A549 (cell line): ENCODE data around the gene ALCAM. TPM values are rescaled to one million over a fixed set of nuclear protein-coding genes. Genes with fewer than 3 reads are reported as not detected.
A peak's percentile ranks its signal among the peaks of the same experiment; 100 is the strongest.

Source experiments
- ATAC-seq, 2 experiments: fragments of 200-7000 bp in 1 of 2; fragments of >200 bp in 1 of 2; cut with Nextera tagmentation in 1 of 2; cut with Tn5 transposase in 1 of 2; 3 replicates each; pipeline versions ENCODE4 v1.8.0 to v1.9.1; 2018 to 2020; ENCODE audit warnings: mild to moderate bottlenecking in 1 of 2, moderate library complexity in 1 of 2
- CTCF ChIA-PET: fragments of 300-600 bp; sonication (Branson Sonifier 250); formaldehyde crosslinking; extraction: SDS; loops from one replicate; lab custom pipeline; 2021; ENCODE audit warnings: antibody characterized with exemption, inconsistent platforms; lab: Yijun Ruan, JAX
- POLR2A ChIA-PET: fragments of 350-600 bp; formaldehyde crosslinking; extraction: SDS; loops from one replicate; lab custom pipeline; 2021; ENCODE audit warnings: antibody characterized with exemption, inconsistent platforms; lab: Yijun Ruan, JAX
- DNase-seq, 2 experiments: peaks; one replicate each; pipeline versions ENCODE4 v3.0.0 to v3.0.0-alpha.2; 2011 to 2016; ENCODE audit warnings: low read depth in 1 of 2, low spot score in 1 of 2
- FAIRE-seq: peaks from 2 replicates; lab custom pipeline; 2011; peaks lifted over from hg19 to GRCh38; lab: Jason Lieb, UNC
- H3K27ac ChIP-seq, 2 experiments: fragments of >200 bp; sonication (Bioruptor Twin); formaldehyde crosslinking; 3 replicates each; pipeline ENCODE4 v1.5.1; 2016 to 2017
- H3K4me1 ChIP-seq: fragments of >200 bp; sonication (Bioruptor Twin); formaldehyde crosslinking; 3 replicates; pipeline ENCODE4 v1.6.1; 2016
- H3K4me2 ChIP-seq: fragments of >200 bp; sonication (Bioruptor Twin); formaldehyde crosslinking; 3 replicates; pipeline ENCODE4 v1.6.1; 2016
- H3K4me3 ChIP-seq: fragments of >200 bp; sonication (Bioruptor Twin); formaldehyde crosslinking; 3 replicates; pipeline ENCODE4 v1.5.1; 2016
- H3K9me3 ChIP-seq: fragments of >200 bp; sonication (Bioruptor Twin); formaldehyde crosslinking; 3 replicates; pipeline ENCODE4 v1.6.1; 2016
- BHLHE40 ChIP-seq: IDR thresholded peaks from 2 replicates; pipeline ENCODE4 v1.6.1; 2012; ENCODE audit warnings: low read depth, low read length, inconsistent platforms
- CEBPB ChIP-seq, 2 experiments: fragments of >200 bp in 1 of 2; sonication (Bioruptor Twin) in 1 of 2; formaldehyde crosslinking in 1 of 2; IDR thresholded peaks; 2 replicates each; pipeline ENCODE4 v1.6.1; 2012 to 2016
- EHF ChIP-seq: fragments of 250-450 bp; sonication (Bioruptor Pico); IDR thresholded peaks from 2 replicates; pipeline ENCODE4 v1.5.0; 2020; ENCODE audit warnings: mild to moderate bottlenecking
- EHMT2 ChIP-seq: fragments of 200-600 bp; sonication (generic); IDR thresholded peaks from 2 replicates; pipeline ENCODE4 v1.6.1; 2016; ENCODE audit warnings: antibody characterized with exemption, low read depth, mild to moderate bottlenecking, moderate library complexity
- HDAC2 ChIP-seq: fragments of 200-600 bp; sonication (generic); IDR thresholded peaks from 2 replicates; pipeline ENCODE4 v1.6.1; 2016
- HOXB13 ChIP-seq: fragments of 250-450 bp; sonication (Bioruptor Pico); IDR thresholded peaks from 2 replicates; pipeline ENCODE4 v1.5.0; 2020; ENCODE audit warnings: low read depth, mild to moderate bottlenecking, moderate library complexity
- HOXB5 ChIP-seq: fragments of 250-450 bp; sonication (Bioruptor Pico); IDR thresholded peaks from 2 replicates; pipeline ENCODE4 v1.5.0; 2020; ENCODE audit warnings: mild to moderate bottlenecking, moderate library complexity
- JUNB ChIP-seq: fragments of >200 bp; sonication (Bioruptor Twin); formaldehyde crosslinking; IDR thresholded peaks from 2 replicates; pipeline ENCODE4 v1.6.1; 2016
- KDM1A ChIP-seq: fragments of 200-600 bp; sonication (generic); IDR thresholded peaks from 2 replicates; pipeline ENCODE4 v1.6.1; 2016; ENCODE audit warnings: low read depth, mild to moderate bottlenecking
- MAFK ChIP-seq: fragments of 450-650 bp; IDR thresholded peaks from 2 replicates; pipeline ENCODE4 v1.6.1; 2014; ENCODE audit not compliant: partially characterized antibody
- MYC ChIP-seq: IDR thresholded peaks from 2 replicates; pipeline ENCODE4 v1.6.1; 2012; ENCODE audit warnings: mild to moderate bottlenecking, inconsistent platforms, low read length, improper control_type of control experiment, borderline replicate concordance
- NPAS2 ChIP-seq: fragments of 250-450 bp; sonication (Bioruptor Pico); IDR thresholded peaks from 2 replicates; pipeline ENCODE4 v1.8.0; 2022; ENCODE audit warnings: mild to moderate bottlenecking, moderate library complexity, borderline replicate concordance
- RAD21 ChIP-seq, 2 experiments: fragments of >200 bp in 1 of 2; sonication (Bioruptor Twin) in 1 of 2; formaldehyde crosslinking in 1 of 2; IDR thresholded peaks in 1 of 2; conservative IDR thresholded peaks in 1 of 2; 2 replicates in 1 of 2; 3 replicates in 1 of 2; pipeline ENCODE4 v1.6.1; 2012 to 2018; ENCODE audit warnings: inconsistent platforms in 1 of 2
- RCOR1 ChIP-seq: fragments of 150-350 bp; IDR thresholded peaks from 2 replicates; pipeline ENCODE4 v1.6.1; 2014; ENCODE audit warnings: antibody characterized with exemption, low read length, low read depth
- SREBF2 ChIP-seq: fragments of 450-650 bp; IDR thresholded peaks from 2 replicates; pipeline ENCODE4 v1.6.1; 2014; ENCODE audit warnings: mild to moderate bottlenecking, moderate library complexity
- TFCP2L1 ChIP-seq: fragments of 250-450 bp; sonication (Bioruptor Pico); IDR thresholded peaks from 2 replicates; pipeline ENCODE4 v1.5.0; 2021; ENCODE audit warnings: mild to moderate bottlenecking
- ZNF302 ChIP-seq: fragments of 250-450 bp; sonication (Bioruptor Pico); IDR thresholded peaks from 2 replicates; pipeline ENCODE4 v1.9.0; 2021; ENCODE audit warnings: inconsistent platforms, mild to moderate bottlenecking, moderate library complexity
- ZSCAN20 ChIP-seq: fragments of 250-450 bp; sonication (Bioruptor Pico); IDR thresholded peaks from 2 replicates; pipeline ENCODE4 v1.8.0; 2022; ENCODE audit warnings: mild to moderate bottlenecking, moderate library complexity
- WGBS: methylation state at CpG from one replicate; pipeline ENCODE4 v1.1.6; 2017; ENCODE audit errors: missing lambda C conversion rate; 5-methylcytosine and 5-hydroxymethylcytosine counted together
- polyA plus RNA-seq, 4 experiments: library from polyadenylated mRNA; depleted of rRNA in 3 of 4; stranded (reverse); fragments of >200 nt; fragmentation: RNase III in 1 of 4; extraction: RNeasy Plus Mini Kit Qiagen cat#74134 plus additional on column Dnase treatment in 1 of 4; gene quantifications; 2 replicates in 3 of 4; 3 replicates in 1 of 4; pipeline ENCODE4 v1.2.3, GENCODE V29; 2011 to 2017
- TF ChIP-seq, protein P1 (sequence below): IDR thresholded peaks from 2 replicates; pipeline ENCODE4 v1.6.1; 2012
- TF ChIP-seq, protein P2 (sequence below): fragments of >200 bp; sonication (Bioruptor Twin); formaldehyde crosslinking; IDR thresholded peaks from 3 replicates; pipeline ENCODE4 v1.6.1; 2016
- TF ChIP-seq, protein P3 (sequence below): fragments of 250-450 bp; sonication (Bioruptor Pico); IDR thresholded peaks from 2 replicates; pipeline ENCODE4 v1.5.0; 2020; ENCODE audit warnings: low read depth, mild to moderate bottlenecking, moderate library complexity
- TF ChIP-seq, protein P4 (sequence below): fragments of 150-350 bp; IDR thresholded peaks from 2 replicates; pipeline ENCODE4 v1.6.1; 2014; ENCODE audit warnings: low read depth, mild to moderate bottlenecking, low read length

ALCAM gene
- polyA plus RNA-seq, 2 of the 4 experiments (the other 2 are of a cell fraction) = 57.1 to 145 TPM

DNA sequence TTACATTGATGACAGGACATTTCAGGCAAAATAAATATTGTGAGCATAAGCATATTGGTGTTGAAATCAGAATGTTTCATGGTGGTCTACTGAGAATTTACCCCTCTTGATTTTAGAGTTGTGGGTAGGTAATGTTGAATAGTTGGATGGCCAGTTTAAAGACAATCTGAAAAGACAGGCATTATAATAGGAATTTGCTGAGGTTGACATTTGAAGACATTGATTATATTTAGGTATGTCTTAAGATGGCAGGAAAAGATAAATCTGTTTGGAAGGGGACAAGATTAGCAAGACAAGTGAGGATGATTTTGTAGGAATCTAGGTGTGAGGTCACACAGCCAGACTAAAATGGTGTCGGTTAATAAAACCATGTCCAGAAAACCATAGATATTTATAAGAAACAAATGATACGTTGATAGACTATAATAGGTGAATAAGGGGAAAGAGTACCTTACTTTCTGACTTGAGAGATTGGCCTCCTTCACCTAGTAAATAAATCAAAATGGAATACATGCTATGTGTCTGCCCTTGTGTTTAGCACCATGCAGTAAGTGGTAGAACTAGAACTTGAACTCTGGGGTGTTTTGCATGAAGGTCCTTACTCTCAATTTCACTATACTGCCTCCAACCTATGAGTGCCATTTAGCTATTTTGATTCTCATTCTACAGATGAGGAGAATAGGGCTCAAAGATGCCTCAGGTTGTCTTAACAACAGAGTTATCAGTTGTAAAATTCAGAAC is 57.9 kb downstream of the ALCAM start:
- no peak for DNase-seq
- no peak for ATAC-seq
- TF ChIP-seq MAFK (peak; percentile 72), HOXB13 (CRISPR knock-in tag) (no peak), JUNB (no peak), MYC (no peak)
- Histone ChIP-seq H3K4me2 (no peak overlapping the region), H3K9me3 (no peaks in the 10 kb centered on the region), H3K4me1 (peaks cover 41% of the 10 kb centered on the region), H3K27ac (no peak overlapping the region), H3K4me3 (no peak overlapping the region)
- ChIA-PET POLR2A (no interaction called here), CTCF (no interaction called here)
- WGBS = 46% methylated on average over 2 of the region's 2 CpGs
- no peak for FAIRE-seq

DNA sequence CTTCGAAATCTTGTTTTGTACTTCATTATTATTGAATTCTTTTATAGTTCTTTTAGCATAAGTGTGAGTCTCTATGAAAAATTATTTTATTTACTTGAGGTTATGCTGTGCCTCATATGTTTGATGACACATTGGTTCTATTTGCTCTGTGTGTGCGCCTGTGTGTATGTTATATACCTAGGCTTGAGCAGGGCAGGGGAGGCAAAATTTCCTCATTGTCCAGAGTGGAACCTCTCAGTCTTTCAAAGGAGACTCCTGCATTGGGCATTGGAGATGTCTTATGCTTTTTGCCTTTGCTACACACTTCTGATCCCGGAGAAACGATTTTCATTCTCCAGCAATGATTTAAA is 58.4 kb downstream of the ALCAM start:
- WGBS = 73% methylated on average over 4 of the region's 4 CpGs
- TF ChIP-seq BHLHE40 (no peak), CEBPB (IDR thresholded peaks at IDR 0.05) (no peak)
- TF ChIP-seq, protein P1, sequence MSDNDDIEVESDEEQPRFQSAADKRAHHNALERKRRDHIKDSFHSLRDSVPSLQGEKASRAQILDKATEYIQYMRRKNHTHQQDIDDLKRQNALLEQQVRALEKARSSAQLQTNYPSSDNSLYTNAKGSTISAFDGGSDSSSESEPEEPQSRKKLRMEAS = no peak
- 0 out of 6 replicates have a peak overlapping the region, but pooled peaks of 1 of the 2 experiments have one; percentile 37 for H3K27ac ChIP-seq
- H3K4me3 ChIP-seq = no peak overlapping the region
- ATAC-seq (peak in 1 of 2 experiments; percentile 38; a peak in 2 of 6 replicates), FAIRE-seq (no peak), DNase-seq (no peak)
- H3K4me1 ChIP-seq = peaks cover 47% of the 10 kb centered on the region
- H3K4me2 ChIP-seq = no peak overlapping the region
- ChIA-PET CTCF (interaction anchor here (0.6 kb wide), 1 partner anchor 167 kb away, joined by 3 read pairs; no protein-coding TSS in a partner anchor), POLR2A (no interaction called here)
- no peaks in the 10 kb centered on the region for H3K9me3 ChIP-seq

DNA sequence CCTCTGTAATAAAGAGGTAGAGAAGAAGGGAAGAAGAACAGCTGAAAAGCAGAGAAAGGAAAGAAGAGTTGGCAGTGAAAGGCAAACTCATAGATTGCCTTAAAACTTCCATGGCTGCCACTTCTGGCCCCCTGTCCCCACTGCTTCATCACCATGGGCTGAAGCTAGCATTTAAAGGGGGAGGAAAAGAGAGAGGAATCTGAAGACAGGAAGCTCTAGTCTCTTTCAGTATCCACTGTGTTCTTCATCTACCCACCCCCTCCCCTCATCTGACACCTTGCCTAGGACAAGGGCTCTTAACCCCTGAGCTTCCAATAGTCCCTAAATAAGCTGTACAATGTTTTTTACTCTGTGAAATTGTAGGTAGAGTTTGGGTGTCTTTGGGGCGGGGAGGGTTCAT is 60.6 kb downstream of the ALCAM start:
- POLR2A ChIA-PET = no interaction called here
- no peaks in the 10 kb centered on the region for H3K9me3 ChIP-seq
- TF ChIP-seq NPAS2 (CRISPR knock-in tag) (no peak), EHF (CRISPR knock-in tag) (no peak), BHLHE40 (no peak), EHMT2 (no peak), RAD21 (conservative IDR thresholded peaks at IDR 0.05 in 1 of 2, IDR thresholded peaks at IDR 0.05 in 1 of 2) (no peak), RCOR1 (no peak), SREBF2 (no peak), ZNF302 (CRISPR knock-in tag) (no peak), ZSCAN20 (no peak), HOXB5 (CRISPR knock-in tag) (no peak), HDAC2 (no peak), MAFK (no peak), KDM1A (no peak), CEBPB (IDR thresholded peaks at IDR 0.05) (no peak), TFCP2L1 (CRISPR knock-in tag) (no peak)
- TF ChIP-seq, protein P2, sequence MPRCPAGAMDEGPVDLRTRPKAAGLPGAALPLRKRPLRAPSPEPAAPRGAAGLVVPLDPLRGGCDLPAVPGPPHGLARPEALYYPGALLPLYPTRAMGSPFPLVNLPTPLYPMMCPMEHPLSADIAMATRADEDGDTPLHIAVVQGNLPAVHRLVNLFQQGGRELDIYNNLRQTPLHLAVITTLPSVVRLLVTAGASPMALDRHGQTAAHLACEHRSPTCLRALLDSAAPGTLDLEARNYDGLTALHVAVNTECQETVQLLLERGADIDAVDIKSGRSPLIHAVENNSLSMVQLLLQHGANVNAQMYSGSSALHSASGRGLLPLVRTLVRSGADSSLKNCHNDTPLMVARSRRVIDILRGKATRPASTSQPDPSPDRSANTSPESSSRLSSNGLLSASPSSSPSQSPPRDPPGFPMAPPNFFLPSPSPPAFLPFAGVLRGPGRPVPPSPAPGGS = no peak
- TF ChIP-seq, protein P3, sequence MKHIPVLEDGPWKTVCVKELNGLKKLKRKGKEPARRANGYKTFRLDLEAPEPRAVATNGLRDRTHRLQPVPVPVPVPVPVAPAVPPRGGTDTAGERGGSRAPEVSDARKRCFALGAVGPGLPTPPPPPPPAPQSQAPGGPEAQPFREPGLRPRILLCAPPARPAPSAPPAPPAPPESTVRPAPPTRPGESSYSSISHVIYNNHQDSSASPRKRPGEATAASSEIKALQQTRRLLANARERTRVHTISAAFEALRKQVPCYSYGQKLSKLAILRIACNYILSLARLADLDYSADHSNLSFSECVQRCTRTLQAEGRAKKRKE (CRISPR knock-in tag) = no peak
- TF ChIP-seq, protein P4, sequence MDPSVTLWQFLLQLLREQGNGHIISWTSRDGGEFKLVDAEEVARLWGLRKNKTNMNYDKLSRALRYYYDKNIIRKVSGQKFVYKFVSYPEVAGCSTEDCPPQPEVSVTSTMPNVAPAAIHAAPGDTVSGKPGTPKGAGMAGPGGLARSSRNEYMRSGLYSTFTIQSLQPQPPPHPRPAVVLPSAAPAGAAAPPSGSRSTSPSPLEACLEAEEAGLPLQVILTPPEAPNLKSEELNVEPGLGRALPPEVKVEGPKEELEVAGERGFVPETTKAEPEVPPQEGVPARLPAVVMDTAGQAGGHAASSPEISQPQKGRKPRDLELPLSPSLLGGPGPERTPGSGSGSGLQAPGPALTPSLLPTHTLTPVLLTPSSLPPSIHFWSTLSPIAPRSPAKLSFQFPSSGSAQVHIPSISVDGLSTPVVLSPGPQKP = no peak
- TF ChIP-seq, all 56 proteins: peak for 0
- CTCF ChIA-PET = interaction anchor here (0.6 kb wide), 1 partner anchor 246 kb away, joined by 3 read pairs; no protein-coding TSS in a partner anchor
- FAIRE-seq = no peak
- WGBS = 91% methylated on average over 1 of the region's 1 CpG
- peak overlapping the region in 1 of 2 experiments; percentile 60; a peak in 3 of 6 replicates for H3K27ac ChIP-seq
- no peak for ATAC-seq
- H3K4me3 ChIP-seq = no peak overlapping the region
- DNase-seq = no peak
- peaks cover 59% of the 10 kb centered on the region for H3K4me1 ChIP-seq
- H3K4me2 ChIP-seq = peak overlapping the region; percentile 54; the same call in 1 of the 3 replicates
